SK-N-SH (cell line): ENCODE measurements around the gene CELSR2. TPM values are rescaled to one million over a fixed set of nuclear protein-coding genes. Genes with fewer than 3 reads are reported as not detected.

Source experiments
- CTCF ChIA-PET: fragments of 300-600, 350-600 bp; formaldehyde crosslinking; extraction: SDS; loops from one replicate; lab custom pipeline; 2021; lab: Yijun Ruan, JAX
- POLR2A ChIA-PET: fragments of 350-600 bp; sonication (Branson Sonifier 250); formaldehyde crosslinking; extraction: SDS; loops from one replicate; lab custom pipeline; 2020; ENCODE audit warnings: antibody characterized with exemption, inconsistent platforms; lab: Yijun Ruan, JAX
- DNase-seq: peaks from one replicate; pipeline ENCODE4 v3.0.0; 2012
- H2AFZ ChIP-seq: fragments of 200-600 bp; sonication (generic); 2 replicates; pipeline ENCODE4 v1.8.1; 2016; ENCODE audit warnings: antibody characterized with exemption, mild to moderate bottlenecking, low read depth
- H3F3A ChIP-seq: fragments of 200-600 bp; sonication (generic); replicated peaks from 2 replicates; pipeline ENCODE3; 2016; ENCODE audit warnings: antibody characterized with exemption, mild to moderate bottlenecking; ENCODE audit not compliant: insufficient read depth
- H3K27ac ChIP-seq, 2 experiments: fragments of 200-500 bp in 1 of 2; fragments of 200-600 bp in 1 of 2; sonication (Bioruptor generic) in 1 of 2; sonication (generic), shearing (Covaris generic) in 1 of 2; 2 replicates each; pipeline versions ENCODE4 v1.5.1 to v1.6.1; 2014 to 2016; ENCODE audit warnings: low read depth in 2 of 2, inconsistent platforms in 1 of 2, low read length in 1 of 2, mild to moderate bottlenecking in 1 of 2, mixed read lengths in 1 of 2
- H3K27me3 ChIP-seq: fragments of 200-600 bp; sonication (generic), shearing (Covaris generic); 2 replicates; pipeline ENCODE4 v1.6.1; 2016; ENCODE audit warnings: mixed run types; ENCODE audit not compliant: insufficient read depth
- H3K36me3 ChIP-seq, 2 experiments: fragments of 200-500 bp in 1 of 2; fragments of 200-600 bp in 1 of 2; sonication (Bioruptor generic) in 1 of 2; sonication (generic) in 1 of 2; replicated peaks in 1 of 2; 2 replicates each; pipeline versions ENCODE3 to v1.5.1; 2014 to 2016; ENCODE audit warnings: low read length in 1 of 2, mild to moderate bottlenecking in 1 of 2; ENCODE audit not compliant: insufficient read depth in 2 of 2, control insufficient read depth in 1 of 2
- H3K4me1 ChIP-seq, 2 experiments: fragments of 200-500 bp in 1 of 2; fragments of 200-600 bp in 1 of 2; sonication (Bioruptor generic) in 1 of 2; sonication (generic), shearing (Covaris generic) in 1 of 2; 2 replicates each; pipeline versions ENCODE4 v1.5.1 to v1.6.1; 2014 to 2016; ENCODE audit warnings: low read depth in 1 of 2, low read length in 1 of 2, mixed run types in 1 of 2; ENCODE audit not compliant: insufficient read depth in 2 of 2, control insufficient read depth in 1 of 2
- H3K4me2 ChIP-seq: fragments of 200-600 bp; sonication (generic), shearing (Covaris generic); 2 replicates; pipeline ENCODE4 v1.6.1; 2017; ENCODE audit warnings: mixed run types
- H3K4me3 ChIP-seq, 2 experiments: fragments of 200-500 bp in 1 of 2; fragments of 200-600 bp in 1 of 2; sonication (Bioruptor generic) in 1 of 2; sonication (generic), shearing (Covaris generic) in 1 of 2; 2 replicates each; pipeline versions ENCODE4 v1.5.1 to v1.8.1; 2014 to 2016; ENCODE audit warnings: low read depth in 2 of 2, inconsistent platforms in 1 of 2, low read length in 1 of 2, mild to moderate bottlenecking in 1 of 2, mixed read lengths in 1 of 2, moderate library complexity in 1 of 2
- H3K79me2 ChIP-seq: fragments of 200-600 bp; sonication (generic); 2 replicates; pipeline ENCODE4 v1.8.1; 2017; ENCODE audit warnings: mild to moderate bottlenecking; ENCODE audit not compliant: insufficient read depth
- H3K9ac ChIP-seq: fragments of 200-600 bp; sonication (generic); 2 replicates; pipeline ENCODE4 v1.6.1; 2017; ENCODE audit warnings: mixed run types
- H3K9me2 ChIP-seq: fragments of 200-600 bp; sonication (generic); 2 replicates; pipeline ENCODE4 v1.6.1; 2017; ENCODE audit warnings: mixed run types
- H3K9me3 ChIP-seq: fragments of 200-600 bp; sonication (generic); 2 replicates; pipeline ENCODE4 v1.6.1; 2017; ENCODE audit warnings: mixed run types, mild to moderate bottlenecking, moderate library complexity
- H4K20me1 ChIP-seq: fragments of 200-600 bp; sonication (generic); 2 replicates; pipeline ENCODE4 v1.6.1; 2017; ENCODE audit warnings: mild to moderate bottlenecking, mixed run types; ENCODE audit not compliant: insufficient read depth
- CHD2 ChIP-seq: fragments of 150-350 bp; IDR thresholded peaks from 2 replicates; pipeline ENCODE4 v1.6.1; 2018; ENCODE audit warnings: low read length; ENCODE audit not compliant: partially characterized antibody
- ELF1 ChIP-seq: IDR thresholded peaks from 2 replicates; pipeline ENCODE4 v1.4.0; 2012
- FOXM1 ChIP-seq: IDR thresholded peaks from 2 replicates; pipeline ENCODE4 v1.4.0; 2012; ENCODE audit warnings: low read depth, mild to moderate bottlenecking
- GABPA ChIP-seq: IDR thresholded peaks from 2 replicates; pipeline ENCODE4 v1.4.0; 2012; ENCODE audit warnings: low read depth, mild to moderate bottlenecking
- JUND ChIP-seq: IDR thresholded peaks from 2 replicates; pipeline ENCODE4 v1.4.0; 2012
- MXI1 ChIP-seq: IDR thresholded peaks from 2 replicates; pipeline ENCODE4 v1.6.1; 2012; ENCODE audit warnings: mild to moderate bottlenecking, low read depth, low read length, improper control_type of control experiment
- NFIC ChIP-seq: IDR thresholded peaks from 2 replicates; pipeline ENCODE4 v1.4.0; 2012; ENCODE audit warnings: borderline replicate concordance
- NRF1 ChIP-seq: IDR thresholded peaks from 2 replicates; pipeline ENCODE4 v1.6.1; 2012; ENCODE audit warnings: low read depth, mild to moderate bottlenecking, low read length
- POLR2AphosphoS5 ChIP-seq: IDR thresholded peaks from 2 replicates; pipeline ENCODE4 v1.6.1; 2012; ENCODE audit warnings: low read depth, low read length
- RCOR1 ChIP-seq: fragments of 150-350 bp; IDR thresholded peaks from 2 replicates; pipeline ENCODE4 v1.6.1; 2017; ENCODE audit warnings: antibody characterized with exemption, low read length
- REST ChIP-seq: IDR thresholded peaks from 2 replicates; pipeline ENCODE4 v1.6.1; 2012; ENCODE audit warnings: mild to moderate bottlenecking, low read depth, low read length, moderate library complexity
- RXRA ChIP-seq: IDR thresholded peaks from 2 replicates; pipeline ENCODE4 v1.4.0; 2012; ENCODE audit warnings: low read depth, mild to moderate bottlenecking, borderline replicate concordance
- SIN3A ChIP-seq: IDR thresholded peaks from 2 replicates; pipeline ENCODE4 v1.6.1; 2012; ENCODE audit warnings: low read depth, mild to moderate bottlenecking, low read length, moderate library complexity, borderline replicate concordance
- TCF12 ChIP-seq: IDR thresholded peaks from 2 replicates; pipeline ENCODE4 v1.4.0; 2012
- TEAD4 ChIP-seq: IDR thresholded peaks from 2 replicates; pipeline ENCODE4 v1.4.0; 2012; ENCODE audit warnings: mild to moderate bottlenecking, borderline replicate concordance; ENCODE audit not compliant: insufficient read depth
- YY1 ChIP-seq: IDR thresholded peaks from 2 replicates; pipeline ENCODE4 v1.4.0; 2012; ENCODE audit warnings: low read depth, mild to moderate bottlenecking
- ZBTB33 ChIP-seq: IDR thresholded peaks from 2 replicates; pipeline ENCODE4 v1.4.0; 2012; ENCODE audit warnings: low read depth, borderline replicate concordance
- WGBS: methylation state at CpG from one replicate; pipeline ENCODE4 v1.1.6; 2017; ENCODE audit warnings: low lambda C conversion rate; 5-methylcytosine and 5-hydroxymethylcytosine counted together
- polyA plus RNA-seq, 3 experiments: library from polyadenylated mRNA; depleted of rRNA; stranded (reverse); fragments of >200 nt; gene quantifications; 2 replicates each; pipeline ENCODE4 v1.2.3, GENCODE V29; 2012
- TF ChIP-seq, protein P1 (sequence below): IDR thresholded peaks from 2 replicates; pipeline ENCODE4; 2012

CELSR2 gene
- polyA plus RNA-seq, 1 of the 3 experiments (the other 2 are of a cell fraction) = 3.5 TPM

DNA sequence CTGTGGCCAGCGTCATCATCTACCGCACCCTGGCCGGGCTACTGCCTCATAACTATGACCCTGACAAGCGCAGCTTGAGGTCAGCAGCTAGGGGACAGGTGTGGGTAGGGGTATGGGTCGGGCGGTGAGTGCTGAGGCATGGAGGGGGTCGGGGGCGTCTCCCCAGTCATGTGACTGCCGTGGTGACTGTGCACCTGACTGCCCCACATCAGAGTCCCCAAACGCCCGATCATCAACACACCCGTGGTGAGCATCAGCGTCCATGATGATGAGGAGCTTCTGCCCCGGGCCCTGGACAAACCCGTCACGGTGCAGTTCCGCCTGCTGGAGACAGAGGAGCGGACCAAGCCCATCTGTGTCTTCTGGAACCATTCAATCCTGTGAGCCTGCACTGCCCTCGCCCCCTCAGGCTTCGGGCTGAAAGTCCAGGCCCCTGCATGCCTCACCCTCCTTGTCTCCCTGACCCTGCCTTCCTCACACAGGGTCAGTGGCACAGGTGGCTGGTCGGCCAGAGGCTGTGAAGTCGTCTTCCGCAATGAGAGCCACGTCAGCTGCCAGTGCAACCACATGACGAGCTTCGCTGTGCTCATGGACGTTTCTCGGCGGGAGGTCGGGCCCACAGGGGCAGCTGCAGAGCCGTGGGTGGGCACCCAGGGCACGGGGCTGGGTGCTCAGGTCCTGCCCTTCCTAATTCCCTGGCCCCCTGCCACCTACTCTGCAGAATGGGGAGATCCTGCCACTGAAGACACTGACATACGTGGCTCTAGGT, 20.1 kb downstream of the CELSR2 start:
- Histone ChIP-seq H4K20me1 (no peaks in the 10 kb centered on the region), H3K79me2 (no peaks in the 10 kb centered on the region), H2AFZ (no peak overlapping the region), H3K4me3 (no peak overlapping the region), H3K9me2 (no peaks in the 10 kb centered on the region), H3K9me3 (no peaks in the 10 kb centered on the region), H3K9ac (no peak overlapping the region), H3F3A (no peaks in the 10 kb centered on the region), H3K36me3 (no peaks in the 10 kb centered on the region), H3K4me2 (no peak overlapping the region), H3K27ac (no peak overlapping the region), H3K4me1 (peaks cover 0 to 2% of the 10 kb centered on the region in 2 experiments; a peak in 1 of 4 replicates), H3K27me3 (no peaks in the 10 kb centered on the region)
- 90% methylated on average over 17 of the region's 33 CpGs for WGBS
- ChIA-PET CTCF (interaction anchor here (1.3 to 4.9 kb wide), 3 partner anchors 10 to 157 kb away, joined by 4 to 32 read pairs (median 5); partner anchors contain the start of gene SORT1), POLR2A (no interaction called here)
- DNase-seq = no peak
- TF ChIP-seq, protein P1, sequence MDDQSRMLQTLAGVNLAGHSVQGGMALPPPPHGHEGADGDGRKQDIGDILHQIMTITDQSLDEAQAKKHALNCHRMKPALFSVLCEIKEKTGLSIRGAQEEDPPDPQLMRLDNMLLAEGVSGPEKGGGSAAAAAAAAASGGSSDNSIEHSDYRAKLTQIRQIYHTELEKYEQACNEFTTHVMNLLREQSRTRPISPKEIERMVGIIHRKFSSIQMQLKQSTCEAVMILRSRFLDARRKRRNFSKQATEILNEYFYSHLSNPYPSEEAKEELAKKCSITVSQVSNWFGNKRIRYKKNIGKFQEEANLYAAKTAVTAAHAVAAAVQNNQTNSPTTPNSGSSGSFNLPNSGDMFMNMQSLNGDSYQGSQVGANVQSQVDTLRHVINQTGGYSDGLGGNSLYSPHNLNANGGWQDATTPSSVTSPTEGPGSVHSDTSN = no peak
- TF ChIP-seq POLR2AphosphoS5 (no peak), ELF1 (no peak), NRF1 (no peak), SIN3A (no peak)

DNA sequence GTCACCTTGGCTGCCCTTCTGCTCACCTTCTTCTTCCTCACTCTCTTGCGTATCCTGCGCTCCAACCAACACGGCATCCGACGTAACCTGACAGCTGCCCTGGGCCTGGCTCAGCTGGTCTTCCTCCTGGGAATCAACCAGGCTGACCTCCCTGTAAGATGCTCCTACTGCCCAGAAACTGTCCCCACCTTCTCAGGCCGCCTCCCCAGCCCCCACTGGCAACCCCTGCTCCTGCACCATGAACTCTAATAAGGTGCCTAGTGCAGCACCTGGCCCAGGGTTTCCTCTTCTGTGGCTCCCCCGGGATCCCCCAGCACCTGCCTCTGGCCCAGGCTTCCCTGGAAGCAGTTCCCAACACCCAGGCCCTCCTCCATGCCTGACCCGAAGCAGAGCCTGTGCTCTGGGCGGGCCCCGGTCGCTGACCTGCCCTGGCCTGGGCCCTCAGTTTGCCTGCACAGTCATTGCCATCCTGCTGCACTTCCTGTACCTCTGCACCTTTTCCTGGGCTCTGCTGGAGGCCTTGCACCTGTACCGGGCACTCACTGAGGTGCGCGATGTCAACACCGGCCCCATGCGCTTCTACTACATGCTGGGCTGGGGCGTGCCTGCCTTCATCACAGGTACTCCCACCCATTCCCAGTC, 20.8 kb downstream of the CELSR2 start:
- Histone ChIP-seq H3K9ac (no peak overlapping the region), H2AFZ (no peak overlapping the region), H3K27me3 (no peaks in the 10 kb centered on the region), H3K4me2 (no peak overlapping the region), H3K36me3 (no peaks in the 10 kb centered on the region), H3K27ac (no peak overlapping the region), H3K4me3 (no peak overlapping the region), H3K9me3 (no peaks in the 10 kb centered on the region), H3K79me2 (no peaks in the 10 kb centered on the region), H4K20me1 (no peaks in the 10 kb centered on the region), H3K9me2 (no peaks in the 10 kb centered on the region), H3K4me1 (peaks cover 6 to 9% of the 10 kb centered on the region in 2 experiments), H3F3A (no peaks in the 10 kb centered on the region)
- ChIA-PET CTCF (interaction anchor here (1.3 to 4.9 kb wide), 2 partner anchors 11 to 129 kb away, joined by 4 to 32 read pairs; partner anchors contain the start of gene SORT1), POLR2A (no interaction called here)
- no peak for DNase-seq
- WGBS = 84% methylated on average over 12 of the region's 17 CpGs
- TF ChIP-seq RCOR1 (no peak), MXI1 (no peak), FOXM1 (no peak), GABPA (no peak), RXRA (no peak), TCF12 (no peak), REST (no peak), NFIC (no peak), CHD2 (no peak), ZBTB33 (no peak), JUND (no peak), YY1 (no peak), TEAD4 (no peak)
- TF ChIP-seq, protein P1 = no peak
